Muscle layer of duodenum (tissue), 2 donors: Measurements from ENCODE around the gene ZNF727.
A peak's percentile ranks its signal among the peaks of the same experiment; 100 is the strongest.
"Not testable (repeated sequence)": the region's sequence is repeated elsewhere in the genome, so short reads cannot be mapped to it uniquely, and the experiment has no call there.

ENCODE experiments used
- H3K27ac ChIP-seq: one replicate; pipeline ENCODE4 v1.7.0; 2013; ENCODE audit warnings: mild to moderate bottlenecking, low read length
- H3K27me3 ChIP-seq: one replicate; pipeline ENCODE4 v1.7.0; 2013; ENCODE audit warnings: low read depth, mild to moderate bottlenecking, control low read depth, low read length
- H3K36me3 ChIP-seq, 2 donors: one replicate each; pipeline ENCODE4 v1.7.0; 2013; ENCODE audit warnings: low read length in 2 of 2, control low read depth in 1 of 2, mild to moderate bottlenecking in 1 of 2; ENCODE audit not compliant: insufficient read depth in 2 of 2, control insufficient read depth in 1 of 2
- H3K4me1 ChIP-seq, 2 donors: one replicate each; pipeline ENCODE4 v1.7.0; 2013; ENCODE audit warnings: low read length in 2 of 2, mild to moderate bottlenecking in 2 of 2, control low read depth in 1 of 2, moderate library complexity in 1 of 2; ENCODE audit not compliant: insufficient read depth in 2 of 2, control insufficient read depth in 1 of 2
- H3K4me3 ChIP-seq, 2 donors: one replicate each; pipeline ENCODE4 v1.7.0; 2013; ENCODE audit warnings: low read length in 2 of 2, low read depth in 1 of 2, mild to moderate bottlenecking in 1 of 2
- H3K9me3 ChIP-seq, 2 donors: one replicate each; pipeline ENCODE4 v1.7.0; 2013; ENCODE audit warnings: low read length in 2 of 2, control low read depth in 1 of 2, mild to moderate bottlenecking in 1 of 2; ENCODE audit not compliant: control insufficient read depth in 1 of 2
- donor health status: healthy.

Gene ZNF727

GRCh38 chr7:64045301-64046040 lies at the start of gene ZNF727:
TSS of gene ZNF727 (plus strand) at chr7:64045434. CDS start at chr7:64045622, 188 bp downstream.
- no peaks in the 10 kb centered on the region for H3K36me3 ChIP-seq
- peak within 1 kb of the TSS; percentile 78 for H3K27ac ChIP-seq
- H3K9me3 ChIP-seq: peaks cover 0 to 4% of the 10 kb centered on the region in 2 donors
- peak within 1 kb of the TSS; percentile 66 to 71 for H3K4me3 ChIP-seq
- peaks cover 0 to 4% of the 10 kb centered on the region in 2 donors for H3K4me1 ChIP-seq
- H3K27me3 ChIP-seq: no peaks in the 10 kb centered on the region

GRCh38 chr7:63998549-63998948 lies 46.7 kb upstream of the ZNF727 start, which contains the start of gene ZNF722:
TSS of gene ZNF722 (plus strand) at chr7:63998849. CDS start at chr7:63998962, 113 bp downstream.
- H3K4me3 ChIP-seq: no peak within 1 kb of the TSS
- H3K4me1 ChIP-seq: no peaks in the 10 kb centered on the region
- H3K9me3 ChIP-seq: peaks cover 0 to 21% of the 10 kb centered on the region in 2 donors
- H3K27me3 ChIP-seq: no peaks in the 10 kb centered on the region
- no peaks in the 10 kb centered on the region for H3K36me3 ChIP-seq
- no peak within 1 kb of the TSS for H3K27ac ChIP-seq

- peak overlapping the region in 1 of 2 donors; percentile 14 for H3K4me3 ChIP-seq
- not testable (repeated sequence) for H3K36me3 ChIP-seq, H3K27me3 ChIP-seq, H3K27ac ChIP-seq, H3K4me1 ChIP-seq
- H3K9me3 ChIP-seq: peaks cover 3 to 24% of the 10 kb centered on the region in 2 donors
Measured at GRCh38 chr7:64015496-64015895, 29.7 kb upstream of the ZNF727 start.

- no peaks in the 10 kb centered on the region for H3K27me3 ChIP-seq
- H3K36me3 ChIP-seq: no peaks in the 10 kb centered on the region
- H3K4me3 ChIP-seq: no peak overlapping the region
- peaks cover 0 to 58% of the 10 kb centered on the region in 2 donors for H3K9me3 ChIP-seq
- no peak overlapping the region for H3K27ac ChIP-seq
- no peaks in the 10 kb centered on the region for H3K4me1 ChIP-seq
Measured at GRCh38 chr7:64035388-64035787, 9.8 kb upstream of the ZNF727 start.

GRCh38 chr7:64037095-64037494 lies 8.1 kb upstream of the ZNF727 start:
- Histone ChIP-seq H3K27ac (no peak overlapping the region), H3K9me3 (peaks cover 0 to 47% of the 10 kb centered on the region in 2 donors), H3K4me1 (no peaks in the 10 kb centered on the region), H3K27me3 (no peaks in the 10 kb centered on the region), H3K36me3 (no peaks in the 10 kb centered on the region), H3K4me3 (peak overlapping the region in 1 of 2 donors; percentile 32)

- H3K27ac ChIP-seq: peak overlapping the region; percentile 78
- no peaks in the 10 kb centered on the region for H3K36me3 ChIP-seq
- peak overlapping the region; percentile 66 to 71 for H3K4me3 ChIP-seq
- no peaks in the 10 kb centered on the region for H3K27me3 ChIP-seq
- peaks cover 0 to 4% of the 10 kb centered on the region in 2 donors for H3K9me3 ChIP-seq
- H3K4me1 ChIP-seq: peaks cover 0 to 4% of the 10 kb centered on the region in 2 donors
Measured at GRCh38 chr7:64046041-64046389, 781 bp downstream of the ZNF727 start.

GRCh38 chr7:64077837-64078698 lies 32.8 kb downstream of the ZNF727 start:
- not testable (repeated sequence) for H3K4me1 ChIP-seq, H3K27me3 ChIP-seq, H3K27ac ChIP-seq
- Histone ChIP-seq H3K36me3 (peaks cover 0 to 68% of the 10 kb centered on the region in 2 donors), H3K9me3 (peaks cover 61 to 89% of the 10 kb centered on the region in 2 donors), H3K4me3 (peak overlapping the region in 1 of 2 donors; percentile 55)

- H3K4me1 ChIP-seq: no peaks in the 10 kb centered on the region
- H3K4me3 ChIP-seq: peak overlapping the region in 1 of 2 donors; percentile 55
- H3K36me3 ChIP-seq: peaks cover 0 to 66% of the 10 kb centered on the region in 2 donors
- H3K27me3 ChIP-seq: no peaks in the 10 kb centered on the region
- peaks cover 60 to 92% of the 10 kb centered on the region in 2 donors for H3K9me3 ChIP-seq
- H3K27ac ChIP-seq: no peak overlapping the region
Measured at GRCh38 chr7:64078699-64078994, 33.4 kb downstream of the ZNF727 start.

- H3K27me3 ChIP-seq: no peaks in the 10 kb centered on the region
- peak overlapping the region in 1 of 2 donors; percentile 20 for H3K4me3 ChIP-seq
- peaks cover 0 to 8% of the 10 kb centered on the region in 2 donors for H3K36me3 ChIP-seq
- no peak overlapping the region for H3K27ac ChIP-seq
- H3K9me3 ChIP-seq: peaks cover 9 to 75% of the 10 kb centered on the region in 2 donors
- no peaks in the 10 kb centered on the region for H3K4me1 ChIP-seq
Measured at GRCh38 chr7:64087501-64087900, 42.3 kb downstream of the ZNF727 start.

- H3K27me3 ChIP-seq, H3K27ac ChIP-seq, H3K4me1 ChIP-seq, H3K36me3 ChIP-seq: not testable (repeated sequence)
- Histone ChIP-seq H3K9me3 (peaks cover 9 to 73% of the 10 kb centered on the region in 2 donors), H3K4me3 (peak overlapping the region in 1 of 2 donors; percentile 25)
Measured at GRCh38 chr7:64088863-64089262, 43.6 kb downstream of the ZNF727 start.
